ENCODE results near the gene PTPRC. TPM values are rescaled to one million over a fixed set of nuclear protein-coding genes. Genes with fewer than 3 reads are reported as not detected.

PTPRC gene
- total RNA-seq, 2 donors from 2014 or later = 27.1 to 86.8 TPM

DNA sequence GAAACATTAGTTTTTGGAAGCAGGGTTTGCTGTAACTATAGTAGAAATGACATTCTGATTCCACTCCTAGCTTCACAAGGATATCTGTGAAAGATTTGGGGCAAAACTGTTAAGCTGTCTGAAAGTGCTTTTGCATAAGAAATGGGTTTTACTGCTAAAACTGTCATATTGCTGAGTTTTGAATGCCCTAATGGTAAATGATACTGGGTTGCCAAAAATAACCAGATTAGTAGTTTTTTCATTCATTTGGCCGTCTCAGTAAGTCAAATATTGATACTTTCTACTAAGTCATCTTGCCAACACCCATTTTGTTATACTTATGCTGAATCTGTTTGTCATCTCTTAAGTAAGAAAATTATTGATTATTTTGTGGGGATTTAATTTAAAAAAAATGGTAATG is 399 bp upstream of the PTPRC start:
- H3K36me3 ChIP-seq = no peaks in the 10 kb centered on the region
- H3K4me3 ChIP-seq = no peak overlapping the region
- H3K4me1 ChIP-seq (ENCODE audit: control insufficient read depth in 1 of 2, low read depth in 2 of 2) = no peaks in the 10 kb centered on the region
- DNase-seq (ENCODE audit: low spot score) (no peak), ATAC-seq (ENCODE audit: insufficient number of reproducible peaks, low FRiP score, low read depth) (no peak)
- H3K27ac ChIP-seq = no peak overlapping the region
- H3K27me3 ChIP-seq (replicated peaks; ENCODE audit: insufficient read depth) = no peaks in the 10 kb centered on the region
- no peaks in the 10 kb centered on the region for H3K9me3 ChIP-seq
- TF ChIP-seq, protein P1, sequence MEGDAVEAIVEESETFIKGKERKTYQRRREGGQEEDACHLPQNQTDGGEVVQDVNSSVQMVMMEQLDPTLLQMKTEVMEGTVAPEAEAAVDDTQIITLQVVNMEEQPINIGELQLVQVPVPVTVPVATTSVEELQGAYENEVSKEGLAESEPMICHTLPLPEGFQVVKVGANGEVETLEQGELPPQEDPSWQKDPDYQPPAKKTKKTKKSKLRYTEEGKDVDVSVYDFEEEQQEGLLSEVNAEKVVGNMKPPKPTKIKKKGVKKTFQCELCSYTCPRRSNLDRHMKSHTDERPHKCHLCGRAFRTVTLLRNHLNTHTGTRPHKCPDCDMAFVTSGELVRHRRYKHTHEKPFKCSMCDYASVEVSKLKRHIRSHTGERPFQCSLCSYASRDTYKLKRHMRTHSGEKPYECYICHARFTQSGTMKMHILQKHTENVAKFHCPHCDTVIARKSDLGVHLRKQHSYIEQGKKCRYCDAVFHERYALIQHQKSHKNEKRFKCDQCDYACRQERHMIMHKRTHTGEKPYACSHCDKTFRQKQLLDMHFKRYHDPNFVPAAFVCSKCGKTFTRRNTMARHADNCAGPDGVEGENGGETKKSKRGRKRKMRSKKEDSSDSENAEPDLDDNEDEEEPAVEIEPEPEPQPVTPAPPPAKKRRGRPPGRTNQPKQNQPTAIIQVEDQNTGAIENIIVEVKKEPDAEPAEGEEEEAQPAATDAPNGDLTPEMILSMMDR (IDR thresholded peaks at IDR 0.05) = no peak

DNA sequence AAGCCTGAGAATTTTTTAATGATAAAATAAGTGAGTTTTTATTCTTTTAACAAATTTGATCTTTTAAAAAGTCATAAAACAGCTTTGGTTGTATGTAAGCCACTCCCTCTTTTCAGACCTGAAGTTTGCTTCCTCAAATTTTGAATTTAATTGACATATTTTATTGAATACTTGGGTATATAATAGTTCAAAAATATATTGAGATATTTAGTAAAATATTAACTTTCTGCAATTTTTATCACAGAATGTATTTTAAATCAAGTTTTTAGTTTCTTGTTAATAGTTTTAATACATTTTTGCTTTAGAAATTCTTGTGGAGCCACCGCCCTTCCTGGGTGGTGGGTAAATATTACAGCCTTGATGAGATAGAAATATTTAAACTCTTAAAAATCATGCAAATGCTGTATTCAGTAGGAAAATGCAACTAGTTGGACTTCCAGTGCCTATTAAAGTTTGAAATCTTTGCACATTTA is 867 bp downstream of the PTPRC start:
- Histone ChIP-seq H3K27ac (peak overlapping the region in 1 of 2 donors; percentile 10), H3K4me1 (ENCODE audit: control insufficient read depth in 1 of 2, low read depth in 2 of 2) (no peaks in the 10 kb centered on the region)
- TF ChIP-seq, protein P1 (IDR thresholded peaks at IDR 0.05) = no peak

DNA sequence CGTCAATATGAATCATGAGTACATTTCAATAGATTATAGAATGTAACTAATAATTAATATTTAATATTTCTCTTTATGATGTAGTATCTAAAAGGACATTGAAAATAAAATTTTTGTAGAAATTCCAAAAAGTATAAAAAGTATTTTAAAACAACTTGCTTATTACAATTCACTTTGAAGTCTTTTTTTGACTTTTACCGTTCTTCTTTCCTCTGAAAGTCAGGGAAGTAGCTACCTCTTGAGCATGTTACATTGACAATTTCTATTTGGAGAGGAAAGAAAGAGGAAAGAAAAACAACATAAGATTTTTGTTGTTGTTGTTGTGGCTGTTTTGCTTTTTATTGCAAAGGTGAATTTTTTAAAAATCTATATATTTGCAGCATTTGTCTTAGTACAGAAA is 1.3 kb downstream of the PTPRC start:
- H3K36me3 ChIP-seq = no peaks in the 10 kb centered on the region
- TF ChIP-seq, protein P1 (IDR thresholded peaks at IDR 0.05) = no peak
- no peak overlapping the region for H3K27ac ChIP-seq
- no peaks in the 10 kb centered on the region for H3K9me3 ChIP-seq
- H3K27me3 ChIP-seq (replicated peaks; ENCODE audit: insufficient read depth) = no peaks in the 10 kb centered on the region
- H3K4me3 ChIP-seq = peak overlapping the region; percentile 49
- ATAC-seq (ENCODE audit: insufficient number of reproducible peaks, low FRiP score, low read depth) (no peak), DNase-seq (ENCODE audit: low spot score) (no peak)
- no peaks in the 10 kb centered on the region for H3K4me1 ChIP-seq (ENCODE audit: control insufficient read depth in 1 of 2, low read depth in 2 of 2)

More for the DNA sequence above, 867 bp downstream of the PTPRC start:
- DNase-seq (ENCODE audit: low spot score) = no peak
- no peaks in the 10 kb centered on the region for H3K9me3 ChIP-seq
- peak overlapping the region; percentile 49 for H3K4me3 ChIP-seq
- ATAC-seq (ENCODE audit: insufficient number of reproducible peaks, low FRiP score, low read depth) = no peak
- no peaks in the 10 kb centered on the region for H3K36me3 ChIP-seq
- no peaks in the 10 kb centered on the region for H3K27me3 ChIP-seq (replicated peaks; ENCODE audit: insufficient read depth)

DNA sequence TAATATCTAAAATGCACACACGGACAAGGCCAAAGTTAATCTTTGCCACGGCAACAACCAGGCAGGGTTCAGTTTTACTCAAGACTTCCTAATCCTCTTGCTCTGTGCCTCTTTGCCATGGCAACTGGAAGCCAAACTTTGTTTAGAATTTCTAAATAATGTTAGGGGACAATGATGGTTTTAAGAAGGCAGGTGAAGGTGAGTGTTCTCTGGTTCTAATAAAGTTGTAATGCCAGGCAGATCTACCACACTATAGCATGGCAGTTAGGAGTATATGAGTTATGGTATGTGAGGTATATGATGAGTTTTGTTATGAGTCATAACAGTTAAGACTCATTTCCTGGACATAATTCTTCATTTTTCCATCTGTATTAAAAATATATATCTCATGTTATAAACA is 2.7 kb downstream of the PTPRC start:
- H3K27me3 ChIP-seq (replicated peaks; ENCODE audit: insufficient read depth) = no peaks in the 10 kb centered on the region
- no peaks in the 10 kb centered on the region for H3K9me3 ChIP-seq
- no peaks in the 10 kb centered on the region for H3K36me3 ChIP-seq
- H3K4me1 ChIP-seq (ENCODE audit: control insufficient read depth in 1 of 2, low read depth in 2 of 2) = no peaks in the 10 kb centered on the region
- H3K27ac ChIP-seq = no peak overlapping the region
- ATAC-seq (ENCODE audit: insufficient number of reproducible peaks, low FRiP score, low read depth) (no peak), DNase-seq (ENCODE audit: low spot score) (no peak)
- peak overlapping the region; percentile 49 for H3K4me3 ChIP-seq
- TF ChIP-seq, protein P1 (IDR thresholded peaks at IDR 0.05) = no peak

DNA sequence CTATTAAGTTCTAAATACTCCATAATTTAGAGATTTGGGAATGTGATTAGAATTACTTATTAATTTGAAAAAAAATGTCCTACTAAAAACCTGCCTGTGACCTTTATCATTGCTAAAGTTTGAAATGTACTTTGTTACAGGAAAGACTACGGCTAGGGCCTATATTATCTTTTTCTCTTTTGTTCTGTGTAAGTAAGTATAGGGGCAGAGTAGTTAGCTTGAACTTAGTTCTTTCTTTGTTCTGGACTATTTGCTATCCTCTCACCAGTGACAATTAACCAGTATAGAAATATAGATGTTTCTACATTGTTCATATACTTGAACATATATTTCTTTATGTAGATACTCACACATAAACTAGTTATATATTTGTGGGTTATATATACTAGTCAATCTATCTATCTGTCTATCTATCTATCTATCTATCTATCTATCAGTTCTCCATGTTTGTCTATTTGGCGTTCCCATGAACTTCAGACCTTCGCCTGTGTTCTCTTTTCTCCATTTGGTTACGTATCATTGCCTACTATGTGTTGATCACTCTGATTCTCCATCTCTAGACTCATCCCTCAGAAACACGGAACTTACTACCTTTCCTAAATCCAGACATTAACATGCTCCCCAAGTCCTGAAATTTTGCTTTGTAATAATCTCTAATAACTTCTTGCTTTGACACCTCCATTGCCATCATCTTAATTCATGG is 3.3 kb downstream of the PTPRC start:
- Histone ChIP-seq H3K4me1 (ENCODE audit: control insufficient read depth in 1 of 2, low read depth in 2 of 2) (no peaks in the 10 kb centered on the region), H3K27me3 (replicated peaks; ENCODE audit: insufficient read depth) (no peaks in the 10 kb centered on the region), H3K27ac (no peak overlapping the region), H3K4me3 (peak overlapping the region; percentile 49), H3K9me3 (no peaks in the 10 kb centered on the region), H3K36me3 (no peaks in the 10 kb centered on the region)
- no peak for ATAC-seq (ENCODE audit: insufficient number of reproducible peaks, low FRiP score, low read depth)
- DNase-seq (ENCODE audit: low spot score) = no peak
- TF ChIP-seq, protein P1 (IDR thresholded peaks at IDR 0.05) = no peak
